HG03135 (cell line): ENCODE measurements around the gene CFAP91.

Experiments
- ATAC-seq: cut with Tn5 transposase; IDR thresholded peaks from one replicate; pipeline ENCODE4 v1.9.1; 2021; ENCODE audit warnings: mild to moderate bottlenecking, moderate library complexity; ENCODE audit not compliant: unreplicated experiment

Gene CFAP91

GRCh38 chr3:119738741-119739140 is 35.9 kb downstream of the CFAP91 start:
- no peak for ATAC-seq

GRCh38 chr3:119741657-119742590 is 39.1 kb downstream of the CFAP91 start:
- no peak for ATAC-seq

GRCh38 chr3:119743921-119744320 is 41.1 kb downstream of the CFAP91 start:
- ATAC-seq: no peak

GRCh38 chr3:119745942-119746341 is 43.1 kb downstream of the CFAP91 start:
- no peak for ATAC-seq

GRCh38 chr3:119746423-119746822 is 43.6 kb downstream of the CFAP91 start:
- ATAC-seq: no peak

- ATAC-seq: no peak
These were observed 44.5 kb downstream of the CFAP91 start for GRCh38 chr3:119747357-119747756.

GRCh38 chr3:119748991-119749390 is 46.2 kb downstream of the CFAP91 start:
- no peak for ATAC-seq

GRCh38 chr3:119751423-119751822 is 48.6 kb downstream of the CFAP91 start:
- ATAC-seq: no peak
